Metanephros (tissue), 1 donor: ENCODE measurements around the gene S100A5. TPM values are rescaled to one million over a fixed set of nuclear protein-coding genes. Genes with fewer than 3 reads are reported as not detected.

ENCODE experiments used
- total RNA-seq: library from RNA; depleted of rRNA; stranded (reverse); fragments of >200 nt; gene quantifications from one replicate; pipeline ENCODE4 v1.2.3, GENCODE V29; 2014

S100A5 gene
- total RNA-seq, result 0.82 TPM

GRCh38 chr1:153540394-153541361, at the start of gene S100A5:
S100A5 (minus strand) TSS chr1:153540934; CDS start chr1:153540191, 743 bp downstream.

GRCh38 chr1:153565529-153566374, 25.0 kb upstream of the S100A5 start, which contains the start of gene S100A2:
S100A2 (minus strand) TSS chr1:153565844; CDS start chr1:153563877, 1,967 bp downstream.

GRCh38 chr1:153548722-153549688, 8.3 kb upstream of the S100A5 start, which contains the start of gene S100A3:
S100A3 (minus strand) TSS chr1:153549258; CDS start chr1:153548485, 773 bp downstream.

GRCh38 chr1:153545067-153546055, 4.6 kb upstream of the S100A5 start, which contains the start of gene S100A4:
S100A4 (minus strand) TSS chr1:153545806; CDS start chr1:153544794, 1,012 bp downstream.

GRCh38 chr1:153535242-153536011, 5.3 kb downstream of the S100A5 start, which contains the start of gene S100A6:
S100A6 (minus strand) TSS chr1:153535991; CDS start chr1:153535339, 652 bp downstream.

Other genes with a start within 250 kb of the S100A5 start
- gene PGLYRP3, start 228.0 kb downstream of the S100A5 start, total RNA-seq, result not detected
- not detected for gene PGLYRP4, start 192.1 kb downstream of the S100A5 start, total RNA-seq
- gene S100A9, start 183.1 kb downstream of the S100A5 start, total RNA-seq, result 258 TPM
- gene S100A12, start 165.3 kb downstream of the S100A5 start, total RNA-seq, result 32.5 TPM
- gene S100A8, start 149.9 kb downstream of the S100A5 start, total RNA-seq, result 89.2 TPM
- gene S100A7A, start 124.4 kb downstream of the S100A5 start, total RNA-seq, result not detected
- gene S100A7, start 80.3 kb downstream of the S100A5 start, total RNA-seq, result not detected
- gene S100A6, start 4.9 kb downstream of the S100A5 start, total RNA-seq, result 221 TPM
- gene S100A4, start 4.9 kb upstream of the S100A5 start, total RNA-seq, result 37.4 TPM
- not detected for gene S100A3, start 8.3 kb upstream of the S100A5 start, total RNA-seq
- gene S100A2, start 24.9 kb upstream of the S100A5 start, total RNA-seq, result 5.3 TPM
- 78.6 TPM for gene S100A16, start 72.2 kb upstream of the S100A5 start, total RNA-seq
- gene S100A14, start 75.4 kb upstream of the S100A5 start, total RNA-seq, result 5.7 TPM
- gene S100A13, start 86.6 kb upstream of the S100A5 start, total RNA-seq, result 71.6 TPM
- 5.3 TPM for gene S100A1, start 87.5 kb upstream of the S100A5 start, total RNA-seq
- gene CHTOP, start 93.1 kb upstream of the S100A5 start, total RNA-seq, result 81.1 TPM
- gene SNAPIN, start 117.8 kb upstream of the S100A5 start, total RNA-seq, result 39.3 TPM
- gene ILF2, start 130.1 kb upstream of the S100A5 start, total RNA-seq, result 133 TPM
- 61.4 TPM for gene NPR1, start 137.8 kb upstream of the S100A5 start, total RNA-seq
- 67.8 TPM for gene INTS3, start 187.1 kb upstream of the S100A5 start, total RNA-seq
- 30.2 TPM for gene SLC27A3, start 234.5 kb upstream of the S100A5 start, total RNA-seq